ENCODE data around the gene MTERF4.

MTERF4 gene

DNA sequence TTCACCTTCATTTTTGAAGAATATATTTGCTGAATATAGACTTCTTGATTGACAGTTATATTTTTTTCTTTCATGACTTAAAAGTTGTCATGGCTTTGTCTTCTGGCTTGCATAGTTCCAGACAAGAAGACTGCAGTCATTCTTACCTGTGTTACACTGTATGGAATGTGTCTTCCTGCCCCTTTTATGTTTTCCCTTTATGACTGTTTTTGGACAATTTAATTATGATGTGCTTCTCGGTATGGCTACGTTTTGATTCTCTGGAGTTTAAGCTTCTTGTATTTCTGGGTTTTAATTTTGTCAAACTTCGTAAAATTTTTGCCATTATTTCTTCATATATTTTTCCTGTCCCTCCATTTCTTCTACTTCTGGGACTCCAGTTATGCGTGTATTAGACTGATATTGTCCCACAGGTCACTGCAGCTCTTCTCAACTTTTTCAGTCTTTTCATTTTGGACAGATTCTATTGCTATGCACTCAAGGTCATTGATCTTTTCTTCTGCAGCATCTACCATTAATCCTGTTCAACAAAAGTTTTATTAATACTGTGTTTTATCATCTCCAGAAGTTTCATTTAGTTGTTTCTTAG is 17.1 kb downstream of the MTERF4 start:
- no peak for DNase-seq

DNA sequence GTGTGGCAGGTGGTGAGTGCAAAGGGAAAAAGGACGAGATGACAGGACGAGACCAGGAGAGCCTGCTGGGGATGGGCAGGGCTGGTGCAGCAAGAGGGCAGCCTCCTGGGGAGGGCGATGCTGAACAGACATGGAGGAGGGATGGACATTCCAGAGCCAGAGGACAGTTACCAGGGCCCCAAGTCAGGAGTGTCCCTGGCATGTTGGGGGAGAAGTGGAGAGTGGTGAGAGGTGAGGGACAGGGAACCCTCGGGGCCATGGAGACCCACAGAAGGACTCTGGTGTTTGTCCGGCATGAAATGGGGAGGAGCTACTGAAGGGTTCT is 19.0 kb downstream of the MTERF4 start:
- no peak for DNase-seq

DNA sequence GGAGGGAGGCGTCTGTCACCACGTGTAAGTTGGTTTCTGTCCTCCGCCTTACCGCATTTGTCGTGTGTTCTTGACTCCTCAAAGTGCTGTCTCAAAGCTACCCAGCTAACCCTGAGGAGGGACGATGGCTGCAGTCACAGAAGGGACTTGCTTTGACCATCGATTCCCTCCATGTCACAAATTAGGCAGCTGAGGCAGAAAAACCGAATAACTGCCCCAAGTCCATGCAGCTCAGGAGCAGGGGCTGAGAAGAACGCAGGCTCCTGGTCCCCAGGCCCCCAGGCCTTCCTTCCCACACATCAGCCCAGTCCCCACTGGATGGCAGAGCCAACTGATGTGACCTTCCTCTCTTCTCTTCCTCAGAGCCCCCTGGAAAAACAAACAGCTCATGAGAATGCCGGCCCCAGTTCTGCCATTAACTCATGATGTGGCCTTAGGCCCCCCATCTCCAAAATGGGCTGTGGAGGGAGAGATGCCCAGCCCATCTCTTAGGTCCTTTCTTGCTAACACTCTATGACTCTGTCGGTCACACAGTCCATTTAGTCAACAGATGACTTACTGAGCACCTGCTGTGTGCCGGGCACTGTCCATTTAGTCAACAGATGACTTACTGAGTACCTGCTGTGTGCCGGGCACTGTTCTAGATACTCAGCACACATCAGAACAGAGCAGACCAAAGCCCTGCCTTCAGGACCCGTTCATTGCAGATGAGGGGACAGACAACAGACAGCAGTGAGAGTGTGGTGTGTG is 19.6 kb downstream of the MTERF4 start:
- no peak for DNase-seq

DNA sequence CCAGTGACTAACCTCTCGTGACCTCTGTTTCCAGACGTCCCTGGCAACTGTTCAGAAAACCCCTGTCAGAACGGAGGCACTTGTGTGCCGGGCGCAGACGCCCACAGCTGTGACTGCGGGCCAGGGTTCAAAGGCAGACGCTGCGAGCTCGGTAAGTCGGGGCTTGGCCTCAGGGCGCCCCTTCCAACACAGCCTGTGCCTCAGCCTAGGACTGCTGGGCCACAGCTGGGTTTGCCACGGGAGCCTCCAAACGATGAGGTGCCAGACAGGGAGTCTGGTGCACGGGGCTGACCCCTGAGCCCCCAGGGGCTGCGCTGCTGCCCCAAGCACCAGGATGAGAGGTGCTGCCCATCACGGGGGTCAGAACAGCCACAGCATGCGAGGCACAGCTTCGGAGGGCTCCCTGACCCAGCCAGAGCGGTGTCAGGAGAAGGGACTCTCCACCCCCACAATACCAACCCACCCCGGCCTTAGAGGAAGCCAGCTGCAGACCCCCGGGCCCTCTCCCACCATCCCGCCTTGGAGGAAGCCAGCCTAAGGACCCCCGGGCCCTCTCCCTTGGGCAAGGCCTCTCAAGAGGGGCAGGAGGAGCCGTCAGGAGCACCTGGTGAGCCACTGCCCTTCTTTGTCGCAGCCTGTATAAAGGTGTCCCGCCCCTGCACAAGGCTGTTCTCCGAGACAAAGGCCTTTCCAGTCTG is 20.3 kb downstream of the MTERF4 start:
- DNase-seq: no peak

DNA sequence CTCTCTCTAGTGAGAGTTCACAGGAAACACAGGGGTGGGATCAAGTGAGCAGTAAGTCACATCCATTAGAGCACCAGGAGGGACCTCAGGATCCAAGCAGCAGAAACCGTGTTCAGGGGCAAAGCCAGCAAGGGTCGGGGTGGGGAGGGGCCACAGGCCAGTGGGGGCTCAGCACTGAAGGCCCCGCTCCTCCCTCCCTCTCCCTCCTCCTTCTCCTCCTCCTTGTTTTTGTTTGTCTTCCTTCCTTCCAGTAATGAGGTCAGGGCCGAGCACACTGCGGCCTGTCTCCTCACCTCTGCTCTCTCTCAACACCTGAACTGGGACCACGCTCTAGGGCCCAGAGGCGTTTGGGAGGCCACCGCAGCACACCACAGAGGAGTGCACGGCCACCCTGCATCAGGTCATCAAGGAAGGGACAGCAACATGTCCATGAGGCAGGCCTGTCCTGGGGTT is 20.9 kb downstream of the MTERF4 start:
- DNase-seq: no peak

DNA sequence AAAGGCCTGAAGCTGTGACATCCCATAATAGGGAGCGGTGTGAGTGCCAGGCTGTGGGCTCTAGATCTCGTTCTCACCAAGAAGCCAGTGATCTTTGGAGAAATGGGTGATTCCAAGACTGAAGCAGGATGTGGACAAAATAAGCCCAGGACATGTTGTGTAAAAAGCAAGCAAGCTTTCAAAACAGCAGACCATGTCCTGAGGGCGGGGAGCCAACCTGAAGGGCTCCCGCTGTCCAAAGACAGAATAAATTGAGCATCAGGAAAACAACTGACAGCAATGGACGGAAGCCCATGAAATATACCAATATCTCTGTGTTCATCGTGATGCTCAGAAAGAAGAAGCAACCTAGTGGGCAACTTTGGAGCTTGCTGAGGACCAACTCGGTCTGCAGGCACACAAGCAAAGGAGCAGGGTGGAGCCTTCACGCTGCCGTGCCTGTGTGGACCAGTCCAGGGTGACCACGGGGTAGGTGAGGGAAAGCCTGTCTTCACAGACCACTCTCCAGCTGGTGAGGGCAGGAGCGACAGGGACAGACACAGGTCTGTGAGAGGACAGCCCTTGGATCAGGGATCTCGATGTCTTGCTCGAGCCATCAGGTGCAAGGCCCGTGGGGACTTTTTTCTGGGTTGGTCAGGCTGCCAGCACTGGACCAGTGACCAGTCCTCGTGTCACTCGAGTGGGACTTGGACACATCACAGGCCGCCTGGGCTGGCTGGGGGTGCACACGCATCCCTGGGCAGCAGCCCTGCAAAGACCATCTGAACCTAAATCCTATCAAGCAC is 21.5 kb downstream of the MTERF4 start:
- DNase-seq: no peak

DNA sequence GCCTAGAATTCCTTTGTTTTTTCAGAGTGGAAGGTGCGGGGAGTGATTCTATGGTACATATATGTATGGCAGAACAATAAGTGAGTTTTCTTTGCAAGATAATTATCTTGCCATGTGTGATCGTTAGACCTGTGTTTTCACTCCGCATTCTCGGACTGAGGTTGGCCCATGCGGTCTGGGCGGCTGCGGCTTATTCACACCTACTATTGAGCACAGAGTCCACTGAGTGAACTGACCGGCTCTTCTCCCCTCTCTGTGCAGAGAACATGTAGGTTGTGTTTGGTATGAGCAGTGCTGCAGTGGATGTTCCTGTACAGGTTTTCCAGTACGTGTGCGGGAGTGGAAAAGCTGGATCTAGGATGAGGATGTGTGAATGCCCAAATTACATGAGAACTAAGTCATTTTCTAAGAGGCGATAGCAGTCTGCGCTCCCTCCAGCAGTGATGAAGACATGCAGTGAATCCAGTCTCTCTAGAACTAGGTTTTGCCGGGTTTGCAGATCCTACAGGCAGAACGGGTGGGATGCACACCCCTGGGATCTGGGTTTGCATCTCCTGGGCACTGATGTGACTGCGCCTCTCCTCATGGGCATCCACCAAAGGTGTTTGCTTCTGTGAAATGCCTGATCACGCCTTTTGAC is 27.1 kb downstream of the MTERF4 start:
- DNase-seq: no peak

DNA sequence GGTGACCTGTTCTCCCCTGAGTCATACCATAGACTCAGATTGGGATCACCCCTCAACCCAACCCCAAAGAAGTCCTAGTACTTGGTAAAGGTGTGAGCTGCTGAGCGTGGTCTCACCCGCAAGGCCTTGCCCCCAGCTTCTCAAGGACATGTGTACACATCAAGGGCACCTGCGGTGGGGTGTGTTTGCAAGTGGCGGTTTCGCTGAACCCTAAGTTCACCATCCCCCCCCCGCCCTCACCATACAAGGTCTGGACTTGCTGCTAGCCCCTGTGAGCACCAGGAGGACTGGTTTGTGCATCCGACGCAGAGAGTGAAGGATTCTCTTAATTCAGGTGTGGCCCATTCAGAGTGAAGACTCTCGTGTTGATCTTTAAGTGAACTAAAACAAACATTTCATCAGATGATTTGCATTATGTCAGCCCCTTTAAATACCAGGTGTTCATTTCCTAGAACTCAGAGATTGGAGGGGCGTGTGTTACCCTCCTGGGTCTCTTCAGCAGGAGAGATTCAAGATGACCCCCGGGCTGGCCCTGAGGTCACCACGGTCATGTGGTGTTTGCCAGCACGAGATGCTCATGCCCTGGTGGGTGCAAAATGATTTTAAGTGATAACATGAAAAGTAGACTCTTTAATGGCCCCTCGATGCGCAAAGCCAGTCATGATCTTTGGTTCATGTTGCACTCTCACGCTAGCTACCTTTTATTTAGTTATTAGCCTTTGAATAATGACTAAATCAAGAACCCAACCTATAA is 27.8 kb downstream of the MTERF4 start:
- peak in 1 of 2 experiments; percentile 25 for DNase-seq

DNA sequence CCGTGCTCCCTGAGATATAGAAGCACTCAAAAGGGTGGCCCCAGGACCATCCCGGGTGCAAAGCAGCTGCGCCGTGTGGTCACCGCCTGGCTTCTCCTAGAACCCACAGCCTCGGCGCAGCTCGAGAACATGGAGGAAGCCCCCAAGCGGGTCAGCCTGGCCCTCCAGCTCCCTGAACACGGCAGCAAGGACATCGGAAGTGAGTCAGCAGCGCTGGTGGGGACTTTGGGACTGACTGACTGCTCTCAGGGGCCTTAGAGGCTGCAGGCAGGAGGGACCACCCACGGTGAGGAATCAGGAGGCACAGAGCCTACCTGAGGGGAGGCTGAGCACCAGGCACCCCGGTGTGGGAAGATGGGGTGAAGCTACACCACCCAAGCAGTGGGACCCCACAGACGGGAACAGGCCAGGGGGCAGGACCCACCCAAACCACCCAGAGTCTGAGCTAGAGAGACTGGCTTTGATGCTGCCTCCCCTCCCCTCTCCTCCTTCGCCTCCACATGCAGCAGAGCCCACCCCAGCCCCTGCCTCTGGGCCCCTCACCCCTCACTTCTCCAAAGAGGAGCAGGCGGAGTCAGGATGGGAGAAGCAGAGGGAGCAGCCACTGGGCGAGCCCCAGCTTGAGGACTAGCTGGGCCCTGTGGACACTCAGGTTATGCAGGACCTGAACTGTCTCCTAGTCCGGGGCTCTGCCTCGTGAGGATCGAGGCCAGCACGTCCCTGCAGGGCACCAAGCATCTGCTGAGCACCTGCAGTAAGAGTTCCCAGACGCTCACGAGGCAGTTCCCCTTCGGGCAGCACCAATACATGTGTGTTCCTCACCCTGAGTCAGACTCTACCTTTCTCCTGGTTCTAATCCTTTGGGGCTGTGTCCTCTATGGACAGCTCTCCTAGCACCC is 28.7 kb downstream of the MTERF4 start:
- DNase-seq: no peak

DNA sequence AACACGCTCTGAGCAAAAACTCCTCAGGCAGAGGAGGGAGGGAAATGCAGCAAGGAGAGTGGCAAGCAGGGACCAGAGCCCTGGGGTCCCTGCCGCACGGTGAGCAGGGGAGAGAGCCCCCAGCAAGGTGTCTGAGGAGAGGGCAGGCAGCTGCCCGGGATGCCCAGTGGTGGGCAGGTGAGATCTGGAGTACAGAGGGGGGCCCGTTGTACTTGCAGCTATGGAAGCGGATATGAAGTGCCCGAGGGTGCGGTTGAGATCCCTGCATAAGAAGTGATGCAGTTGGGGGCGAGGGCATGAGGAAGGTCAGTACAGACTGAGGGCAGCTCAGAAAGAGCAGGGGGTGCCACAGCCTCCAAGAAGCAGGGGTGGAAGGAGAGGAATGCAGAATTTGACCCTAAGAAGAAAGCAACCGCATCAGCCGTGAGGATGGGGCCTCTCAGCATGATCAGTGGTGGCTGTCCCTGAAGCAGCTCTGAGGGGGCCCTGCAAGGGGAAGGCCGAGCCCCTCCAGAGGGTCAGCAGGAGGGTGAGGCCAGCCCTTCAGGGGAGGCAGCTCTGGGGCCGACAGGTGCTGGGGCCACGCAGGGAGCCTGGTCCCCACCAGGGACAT is 29.4 kb downstream of the MTERF4 start:
- no peak for DNase-seq

DNA sequence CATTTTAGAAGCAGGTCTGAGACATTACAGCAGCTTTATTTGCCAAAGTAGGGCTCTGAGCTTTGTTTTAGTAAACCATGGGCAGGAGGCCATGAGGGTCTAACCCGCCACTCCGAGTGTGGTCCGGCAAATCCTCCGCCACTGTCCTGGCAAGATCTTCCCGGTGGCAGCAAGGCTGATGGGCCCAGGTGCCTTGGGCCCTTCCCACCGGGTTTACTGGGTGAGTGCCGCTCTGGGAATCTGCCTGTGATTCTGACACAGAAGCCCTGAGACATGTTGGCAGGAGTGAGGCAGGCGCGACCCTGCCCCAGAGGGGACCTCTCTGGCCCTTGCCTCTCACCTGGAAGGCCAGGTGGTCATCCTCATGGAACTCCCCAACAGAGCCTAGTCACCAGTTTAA is 29.9 kb downstream of the MTERF4 start:
- DNase-seq: no peak

DNA sequence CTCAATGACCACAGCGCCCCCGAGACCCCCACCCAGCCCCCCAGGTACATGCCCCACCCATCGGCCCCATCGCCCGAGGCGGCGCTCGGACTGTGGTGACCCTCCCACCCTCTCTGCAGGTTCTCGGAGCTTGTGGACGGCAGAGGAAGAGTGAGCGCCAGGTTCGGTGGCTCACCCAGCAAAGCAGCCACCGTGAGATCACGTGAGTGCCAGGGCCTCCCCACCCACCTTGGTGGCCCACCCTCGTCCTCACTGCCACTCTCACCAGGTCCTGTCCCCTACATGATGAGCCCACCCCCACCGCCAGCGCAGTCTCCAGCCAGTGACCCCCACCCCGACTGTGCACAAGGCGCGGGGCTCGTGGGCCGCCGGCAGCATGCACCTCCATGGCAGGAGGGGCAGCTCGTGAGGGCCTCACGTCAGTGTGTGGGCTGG is 30.4 kb downstream of the MTERF4 start:
- DNase-seq: no peak

DNA sequence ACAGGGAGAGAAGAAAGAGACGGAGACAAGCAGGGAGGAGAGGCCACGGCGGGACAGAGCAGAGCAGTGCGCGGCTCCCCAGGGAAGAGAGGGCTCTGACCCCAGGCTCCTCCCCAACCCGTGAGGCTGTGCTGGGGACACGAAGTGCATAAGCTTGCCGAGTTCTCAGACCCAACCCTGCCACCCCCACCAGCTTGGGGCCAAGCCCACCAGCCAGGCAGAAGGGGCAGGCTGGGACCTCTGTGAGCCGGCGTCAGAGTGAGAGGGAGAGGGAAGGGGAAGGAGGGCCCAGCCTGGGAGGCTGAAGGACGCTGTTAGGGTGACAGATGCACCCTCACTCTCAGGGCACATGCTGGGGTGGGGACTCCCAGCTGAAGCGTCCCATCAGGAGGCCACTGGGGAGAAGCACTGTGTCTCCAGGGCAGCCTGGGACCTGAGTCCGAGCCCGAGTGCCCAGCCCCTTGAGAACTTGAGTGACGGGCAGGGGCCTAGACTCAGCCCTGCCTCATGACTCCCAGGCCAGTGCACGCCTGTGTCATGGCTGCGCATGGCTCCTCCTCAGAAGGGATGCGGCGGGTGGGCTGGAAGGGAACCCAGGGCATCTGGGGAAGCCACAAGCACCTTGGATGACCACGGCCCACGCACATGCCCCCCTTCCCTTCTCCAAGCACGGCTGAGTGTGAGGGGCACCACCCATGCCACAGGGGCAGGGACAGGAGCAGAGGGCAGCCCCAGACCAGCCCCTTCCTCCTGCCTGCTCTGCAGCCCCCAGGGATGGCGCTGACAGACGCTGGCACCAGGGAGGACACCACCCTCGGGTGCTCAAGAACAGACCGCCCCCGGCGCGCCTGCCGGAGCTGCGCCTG is 31.0 kb downstream of the MTERF4 start:
- DNase-seq: no peak

DNA sequence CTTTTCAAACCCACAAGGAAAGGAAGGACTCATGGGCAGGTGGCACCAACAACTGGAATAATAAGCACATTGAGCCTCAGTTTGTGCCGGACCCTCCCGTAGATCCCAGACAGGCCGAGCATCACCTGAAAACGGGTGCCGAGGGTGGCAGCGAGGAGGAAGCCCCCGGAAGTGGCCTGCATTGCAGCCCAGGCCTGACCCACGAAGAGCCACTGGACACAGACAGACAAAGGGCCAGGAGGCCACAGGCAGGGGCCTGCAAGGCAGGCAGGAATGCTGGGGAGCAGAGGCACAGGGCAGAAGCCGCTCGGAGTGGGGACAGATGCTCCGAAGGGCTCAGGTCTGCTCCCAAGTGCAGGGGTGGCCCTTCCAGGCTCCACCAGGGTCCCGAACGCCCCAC is 31.7 kb downstream of the MTERF4 start:
- DNase-seq: no peak

DNA sequence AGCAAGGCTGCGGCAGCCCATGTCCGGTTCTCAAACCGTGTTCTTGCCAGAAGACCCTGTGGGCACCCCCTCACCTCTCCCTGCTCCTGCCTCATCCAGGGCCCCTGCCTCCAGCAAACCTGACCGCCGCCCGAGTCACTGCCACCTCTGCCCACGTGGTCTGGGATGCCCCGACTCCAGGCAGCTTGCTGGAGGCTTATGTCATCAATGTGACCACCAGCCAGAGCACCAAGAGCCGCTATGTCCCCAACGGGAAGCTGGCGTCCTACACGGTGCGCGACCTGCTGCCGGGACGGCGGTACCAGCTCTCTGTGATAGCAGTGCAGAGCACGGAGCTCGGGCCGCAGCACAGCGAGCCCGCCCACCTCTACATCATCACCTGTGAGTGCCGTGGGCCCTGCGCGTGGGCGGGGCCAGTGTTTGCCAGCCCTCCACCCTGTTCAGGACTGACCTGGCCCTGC is 32.2 kb downstream of the MTERF4 start:
- DNase-seq: peak in 1 of 2 experiments; percentile 86

DNA sequence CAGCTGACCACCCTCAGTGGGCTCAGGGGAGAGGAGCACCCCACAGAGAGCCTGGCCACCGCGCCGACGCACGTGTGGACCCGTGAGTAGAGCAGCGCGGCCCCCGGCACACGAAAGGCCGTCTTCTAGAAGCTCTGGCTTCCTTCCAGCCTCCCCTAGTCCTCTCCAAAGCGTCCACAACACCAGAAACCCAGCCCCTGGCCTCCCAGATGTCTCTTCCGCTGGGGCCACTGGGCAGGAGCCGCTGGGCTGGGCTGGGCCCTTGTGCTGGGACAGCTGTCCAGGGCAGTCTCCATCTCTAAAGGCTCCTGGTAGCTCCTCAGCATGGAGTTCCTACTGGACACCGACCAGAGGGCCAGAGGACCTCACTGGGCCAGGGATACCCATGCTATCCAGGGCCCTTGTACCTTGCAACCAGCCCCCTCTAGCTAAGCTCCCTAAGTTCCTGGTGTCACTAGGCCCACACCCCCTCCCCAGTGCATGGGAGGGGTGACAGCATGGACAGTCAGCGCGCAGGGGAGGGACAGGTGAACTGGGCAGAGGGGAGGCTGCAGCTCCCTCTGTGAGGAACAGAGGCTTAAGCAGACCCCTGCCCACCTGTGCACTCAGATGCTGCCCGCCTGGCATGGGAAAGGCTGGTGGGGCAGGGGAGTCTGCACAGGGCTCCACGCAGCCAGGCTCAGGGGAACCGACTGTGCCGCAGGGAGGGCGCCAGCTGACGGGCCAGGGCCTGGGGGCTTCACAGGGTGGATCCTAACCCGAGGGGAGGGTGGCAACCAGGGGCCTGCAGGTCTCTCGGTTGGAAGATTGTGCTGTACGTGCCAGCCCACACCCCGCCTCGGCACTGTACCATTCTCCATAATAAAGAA is 32.9 kb downstream of the MTERF4 start:
- DNase-seq: no peak

DNA sequence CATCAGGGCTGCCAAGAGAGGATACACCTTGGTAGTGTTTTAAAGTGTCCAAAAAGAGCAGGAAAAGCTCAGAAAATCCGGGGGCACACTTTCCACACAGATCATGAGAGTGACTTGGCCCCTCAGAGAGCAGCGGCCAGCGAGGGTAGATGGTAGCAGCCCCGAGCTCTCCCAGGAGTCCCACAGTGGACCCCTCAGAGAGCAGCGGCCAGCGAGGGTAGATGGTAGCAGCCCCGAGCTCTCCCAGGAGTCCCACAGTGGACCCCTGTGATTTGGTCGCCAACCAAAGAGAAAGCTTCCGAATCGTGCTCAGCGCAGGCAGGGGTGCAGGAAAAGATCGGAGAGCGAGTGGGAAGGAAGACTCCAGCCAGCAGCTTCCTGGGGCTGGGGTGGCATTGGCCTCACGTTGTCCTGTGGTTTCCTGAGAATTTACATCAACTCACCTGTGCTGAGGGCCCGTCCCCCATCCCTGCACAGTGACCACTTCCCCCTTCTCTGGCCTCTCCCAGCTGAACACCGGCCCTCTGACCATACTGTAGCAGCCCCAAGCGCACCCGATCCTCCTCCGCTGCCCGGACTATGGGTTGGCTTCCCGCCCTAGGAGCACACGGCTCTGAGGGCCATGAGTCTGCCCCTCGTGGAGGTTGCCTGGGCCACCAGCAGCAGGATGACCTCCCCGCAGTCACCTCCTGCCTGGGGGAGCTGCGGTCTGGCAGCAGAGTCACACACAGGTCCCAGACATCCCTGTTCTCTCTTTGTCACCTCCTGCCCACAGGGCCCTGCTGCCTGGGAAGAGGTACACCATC is 33.7 kb downstream of the MTERF4 start:
- no peak for DNase-seq
